ENCODE measurements around the gene FIGLA.

DNA sequence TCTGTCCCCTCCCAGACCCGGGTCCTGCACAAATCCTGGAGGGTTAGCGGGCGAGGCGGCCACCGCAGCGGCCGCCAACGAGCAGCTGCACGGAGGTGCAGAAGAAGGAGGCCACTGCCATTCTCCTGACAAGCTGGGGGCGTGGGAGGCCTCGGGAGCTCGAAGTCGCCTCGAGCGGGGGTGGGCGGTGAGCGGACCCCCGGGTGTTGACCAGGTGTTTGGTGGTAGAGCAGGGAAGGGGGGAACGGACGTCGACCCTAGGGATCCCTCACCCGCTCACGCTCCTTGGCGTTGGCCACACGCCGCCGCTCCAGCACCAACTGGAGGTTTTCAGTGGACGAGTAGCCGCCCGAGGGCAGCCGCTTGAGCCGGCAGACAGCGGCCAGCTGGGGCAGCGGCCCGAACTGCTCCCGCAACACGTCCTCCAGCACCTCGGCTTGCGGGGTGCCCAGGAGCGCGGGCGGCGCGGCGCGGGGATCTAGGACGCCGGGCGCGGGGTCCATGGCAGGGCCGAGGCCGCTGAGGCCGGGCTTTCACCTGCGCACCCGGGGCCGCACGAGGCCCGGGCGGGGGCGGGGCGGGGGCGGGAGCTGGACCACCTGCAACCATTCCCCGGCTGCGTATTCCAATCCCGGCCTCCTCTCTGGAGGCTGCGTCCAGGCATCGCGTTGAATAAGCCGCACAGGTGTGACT, at the start of gene FIGLA:
- TF ChIP-seq, protein P1, sequence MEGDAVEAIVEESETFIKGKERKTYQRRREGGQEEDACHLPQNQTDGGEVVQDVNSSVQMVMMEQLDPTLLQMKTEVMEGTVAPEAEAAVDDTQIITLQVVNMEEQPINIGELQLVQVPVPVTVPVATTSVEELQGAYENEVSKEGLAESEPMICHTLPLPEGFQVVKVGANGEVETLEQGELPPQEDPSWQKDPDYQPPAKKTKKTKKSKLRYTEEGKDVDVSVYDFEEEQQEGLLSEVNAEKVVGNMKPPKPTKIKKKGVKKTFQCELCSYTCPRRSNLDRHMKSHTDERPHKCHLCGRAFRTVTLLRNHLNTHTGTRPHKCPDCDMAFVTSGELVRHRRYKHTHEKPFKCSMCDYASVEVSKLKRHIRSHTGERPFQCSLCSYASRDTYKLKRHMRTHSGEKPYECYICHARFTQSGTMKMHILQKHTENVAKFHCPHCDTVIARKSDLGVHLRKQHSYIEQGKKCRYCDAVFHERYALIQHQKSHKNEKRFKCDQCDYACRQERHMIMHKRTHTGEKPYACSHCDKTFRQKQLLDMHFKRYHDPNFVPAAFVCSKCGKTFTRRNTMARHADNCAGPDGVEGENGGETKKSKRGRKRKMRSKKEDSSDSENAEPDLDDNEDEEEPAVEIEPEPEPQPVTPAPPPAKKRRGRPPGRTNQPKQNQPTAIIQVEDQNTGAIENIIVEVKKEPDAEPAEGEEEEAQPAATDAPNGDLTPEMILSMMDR (IDR thresholded peaks at IDR 0.05; ENCODE audit: insufficient read depth, low read depth, low read length): no peak
- TF ChIP-seq EZH2 (IDR thresholded peaks at IDR 0.05; ENCODE audit: insufficient read depth, low read length): peak; percentile 95

All from astrocyte (in vitro differentiated cells and primary cell).